CD4-positive, alpha-beta T cell (primary cell): Measurements from ENCODE around the gene SNAP29. TPM values are rescaled to one million over a fixed set of nuclear protein-coding genes. Genes with fewer than 3 reads are reported as not detected.

ENCODE experiments used
- ATAC-seq: fragments of 200-7000 bp; cut with Tn5 transposase; one replicate; pipeline ENCODE4 v1.10.0; 2022; ENCODE audit warnings: mild to moderate bottlenecking; ENCODE audit not compliant: poor library complexity
- CTCF ChIA-PET: fragments of 350-600 bp; sonication (Branson Sonifier 250); formaldehyde crosslinking; loops from one replicate; lab custom pipeline; 2021; ENCODE audit warnings: antibody characterized with exemption, inconsistent platforms; lab: Charles Lee
- POLR2A ChIA-PET: fragments of 350-600 bp; sonication (Branson Sonifier 250); formaldehyde crosslinking; loops from one replicate; lab custom pipeline; 2021; ENCODE audit warnings: antibody characterized with exemption, inconsistent platforms; lab: Charles Lee
- DNase-seq, 14 experiments: peaks; one replicate each; pipeline ENCODE4 v3.0.0-alpha.2; 2013 to 2020; ENCODE audit warnings: mixed read lengths in 2 of 14
- H3K27ac ChIP-seq, 2 donors: one replicate each; pipeline versions ENCODE4 v1.5.1 to v1.7.0; 2013; ENCODE audit warnings: low read length in 2 of 2, low read depth in 1 of 2, mild to moderate bottlenecking in 1 of 2
- H3K27me3 ChIP-seq, 2 experiments: 1 replicate in 1 of 2; 2 replicates in 1 of 2; pipeline versions ENCODE4 v1.6.1 to v1.7.0; 2013; ENCODE audit warnings: low read length in 2 of 2, control low read depth in 1 of 2, mild to moderate bottlenecking in 1 of 2, moderate library complexity in 1 of 2; ENCODE audit not compliant: insufficient read depth in 2 of 2, control insufficient read depth in 1 of 2
- H3K36me3 ChIP-seq: one replicate; pipeline ENCODE4 v1.6.1; 2013; ENCODE audit warnings: low read length, control low read depth; ENCODE audit not compliant: insufficient read depth
- H3K4me1 ChIP-seq: one replicate; pipeline ENCODE4 v1.6.1; 2013; ENCODE audit warnings: low read length, control low read depth; ENCODE audit not compliant: insufficient read depth
- H3K4me3 ChIP-seq: one replicate; pipeline ENCODE4 v1.5.1; 2013; ENCODE audit warnings: mild to moderate bottlenecking, low read length, moderate library complexity
- H3K9me3 ChIP-seq, 2 experiments: 1 replicate in 1 of 2; 2 replicates in 1 of 2; pipeline versions ENCODE4 v1.6.1 to v1.7.0; 2013; ENCODE audit warnings: low read length in 2 of 2, mild to moderate bottlenecking in 2 of 2, control low read depth in 1 of 2, moderate library complexity in 1 of 2; ENCODE audit not compliant: control insufficient read depth in 1 of 2, insufficient read depth in 1 of 2
- H3K27ac Mint-ChIP-seq: one replicate; pipeline ENCODE4 v1.8.0; 2020; ENCODE audit warnings: mixed read lengths
- H3K27me3 Mint-ChIP-seq: one replicate; pipeline ENCODE4 v1.8.0; 2021; ENCODE audit warnings: mixed read lengths
- H3K36me3 Mint-ChIP-seq: one replicate; pipeline ENCODE4 v1.8.0; 2021; ENCODE audit warnings: low read depth, mixed read lengths
- H3K4me1 Mint-ChIP-seq: one replicate; pipeline ENCODE4 v1.8.0; 2021; ENCODE audit warnings: low read depth, mixed read lengths
- H3K4me3 Mint-ChIP-seq: one replicate; pipeline ENCODE4 v1.8.0; 2020; ENCODE audit warnings: mild to moderate bottlenecking, mixed read lengths
- H3K9me3 Mint-ChIP-seq: one replicate; pipeline ENCODE4 v1.8.0; 2020; ENCODE audit warnings: mixed read lengths
- intact Hi-C, 2 experiments: fragments of 100-400 bp; cut with DNase I in 1 of 2; cut with micrococcal nuclease in 1 of 2; formaldehyde crosslinking; loops; one replicate each; pipeline versions ENCODE4 v1.15.1 to v1.9.0; 2023 to 2025; cut with DNase I, micrococcal nuclease
- total RNA-seq, 174 experiments: library from RNA in 2 of 174; stranded (reverse) in 2 of 174; gene quantifications; one replicate each; pipeline ENCODE4 v1.2.3 and lab custom pipeline; 2021 to 2026
- TF ChIP-seq, protein P1 (sequence below): fragments of 200-600 bp; IDR thresholded peaks from one replicate; pipeline ENCODE4 v1.8.0; 2022; ENCODE audit warnings: antibody characterized with exemption, mild to moderate bottlenecking

SNAP29 gene
- total RNA-seq, 2 experiments from 2014 or later, result 13.7 to 15.1 TPM

DNA sequence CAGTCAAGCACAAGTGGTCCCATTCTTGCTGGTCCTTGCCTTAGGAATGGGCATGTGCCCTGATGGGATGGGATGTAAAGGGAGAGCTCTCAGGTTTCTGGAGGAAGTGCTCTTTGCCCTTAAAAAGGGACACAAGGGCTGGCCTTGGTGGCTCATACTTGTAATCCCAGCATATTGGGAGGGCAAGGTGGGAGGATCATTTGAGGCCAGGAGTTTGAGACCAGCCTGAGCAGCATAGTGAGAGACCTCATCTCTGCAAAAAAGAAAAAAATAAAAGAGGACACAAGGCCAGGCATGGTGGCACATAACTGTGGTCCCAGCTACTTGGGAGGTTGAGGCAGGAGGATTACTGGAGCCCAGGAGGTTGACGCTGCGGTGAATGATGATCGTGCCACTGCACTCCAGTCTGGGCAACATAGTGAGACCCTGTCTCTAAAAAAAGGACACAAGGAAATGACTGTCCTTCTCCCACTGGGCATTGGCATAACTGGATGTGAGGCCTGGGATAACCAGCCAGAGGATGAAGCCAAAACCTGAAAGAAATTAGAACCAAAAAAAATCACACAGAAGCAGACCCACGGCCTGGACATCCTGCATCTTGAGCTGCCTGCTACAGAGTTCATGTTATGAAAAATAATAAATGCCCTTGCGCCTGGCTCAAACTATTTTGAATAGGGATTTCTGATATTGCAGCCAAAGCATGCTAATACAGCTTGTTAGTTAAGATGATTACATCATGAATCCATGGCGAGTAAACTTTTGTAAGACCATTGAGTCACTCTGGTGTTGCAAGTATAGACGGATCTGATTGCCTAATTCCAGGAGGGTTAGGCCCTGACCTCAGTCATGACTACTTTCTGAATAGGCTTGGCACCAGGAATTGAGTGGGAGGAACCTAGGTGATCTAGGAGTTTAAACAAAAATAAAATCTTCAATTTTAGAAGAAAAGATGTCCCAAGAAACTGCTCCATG lies 45.5 kb downstream of the SNAP29 start:
- no peaks in the 10 kb centered on the region for H3K4me1 ChIP-seq
- no peaks in the 10 kb centered on the region for H3K36me3 Mint-ChIP-seq
- ATAC-seq (no peak), DNase-seq (peak in 3 of 14 experiments; percentile 11 to 66 (median 55))
- no peaks in the 10 kb centered on the region for H3K9me3 ChIP-seq
- H3K27ac Mint-ChIP-seq, result no peak overlapping the region
- H3K4me3 ChIP-seq, result no peak overlapping the region
- TF ChIP-seq, protein P1, sequence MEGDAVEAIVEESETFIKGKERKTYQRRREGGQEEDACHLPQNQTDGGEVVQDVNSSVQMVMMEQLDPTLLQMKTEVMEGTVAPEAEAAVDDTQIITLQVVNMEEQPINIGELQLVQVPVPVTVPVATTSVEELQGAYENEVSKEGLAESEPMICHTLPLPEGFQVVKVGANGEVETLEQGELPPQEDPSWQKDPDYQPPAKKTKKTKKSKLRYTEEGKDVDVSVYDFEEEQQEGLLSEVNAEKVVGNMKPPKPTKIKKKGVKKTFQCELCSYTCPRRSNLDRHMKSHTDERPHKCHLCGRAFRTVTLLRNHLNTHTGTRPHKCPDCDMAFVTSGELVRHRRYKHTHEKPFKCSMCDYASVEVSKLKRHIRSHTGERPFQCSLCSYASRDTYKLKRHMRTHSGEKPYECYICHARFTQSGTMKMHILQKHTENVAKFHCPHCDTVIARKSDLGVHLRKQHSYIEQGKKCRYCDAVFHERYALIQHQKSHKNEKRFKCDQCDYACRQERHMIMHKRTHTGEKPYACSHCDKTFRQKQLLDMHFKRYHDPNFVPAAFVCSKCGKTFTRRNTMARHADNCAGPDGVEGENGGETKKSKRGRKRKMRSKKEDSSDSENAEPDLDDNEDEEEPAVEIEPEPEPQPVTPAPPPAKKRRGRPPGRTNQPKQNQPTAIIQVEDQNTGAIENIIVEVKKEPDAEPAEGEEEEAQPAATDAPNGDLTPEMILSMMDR, result no peak
- no peak overlapping the region for H3K4me3 Mint-ChIP-seq
- no peaks in the 10 kb centered on the region for H3K9me3 Mint-ChIP-seq
- intact Hi-C loops, result no loop called here
- H3K27me3 Mint-ChIP-seq, result no peaks in the 10 kb centered on the region
- H3K4me1 Mint-ChIP-seq, result no peaks in the 10 kb centered on the region
- H3K36me3 ChIP-seq, result no peaks in the 10 kb centered on the region
- POLR2A ChIA-PET, result no interaction called here
- CTCF ChIA-PET, result no interaction called here
- H3K27ac ChIP-seq, result no peak overlapping the region
- H3K27me3 ChIP-seq, result no peaks in the 10 kb centered on the region

DNA sequence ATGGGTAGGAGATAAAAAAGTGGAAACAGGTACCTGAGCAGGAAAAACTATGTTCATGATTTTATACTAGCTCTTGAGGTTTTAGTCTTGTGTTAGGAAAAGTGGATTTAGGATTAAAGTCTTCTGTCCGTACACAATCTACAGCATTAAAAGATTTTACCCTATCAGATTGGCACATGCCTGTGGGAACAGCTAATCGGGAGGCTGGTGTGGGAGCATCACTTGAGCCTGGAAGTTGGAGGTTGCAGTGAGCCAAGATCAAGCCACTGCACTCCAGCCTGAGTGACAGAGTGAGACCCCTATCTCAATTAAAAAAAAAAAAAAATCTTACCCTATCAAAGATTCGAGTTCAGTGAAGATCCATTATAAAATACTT lies 46.2 kb downstream of the SNAP29 start:
- Histone ChIP-seq H3K4me3 (no peak overlapping the region), H3K4me1 (no peaks in the 10 kb centered on the region), H3K27me3 (no peaks in the 10 kb centered on the region), H3K27ac (no peak overlapping the region), H3K9me3 (no peaks in the 10 kb centered on the region), H3K36me3 (no peaks in the 10 kb centered on the region)
- no peak for DNase-seq
- no peak overlapping the region for H3K4me3 Mint-ChIP-seq
- no peak for ATAC-seq
- H3K27me3 Mint-ChIP-seq, result no peaks in the 10 kb centered on the region
- POLR2A ChIA-PET, result no interaction called here
- no peaks in the 10 kb centered on the region for H3K36me3 Mint-ChIP-seq
- no peak overlapping the region for H3K27ac Mint-ChIP-seq
- no peaks in the 10 kb centered on the region for H3K4me1 Mint-ChIP-seq
- H3K9me3 Mint-ChIP-seq, result no peaks in the 10 kb centered on the region
- TF ChIP-seq, protein P1, result no peak
- intact Hi-C loops, result no loop called here
- CTCF ChIA-PET, result no interaction called here

DNA sequence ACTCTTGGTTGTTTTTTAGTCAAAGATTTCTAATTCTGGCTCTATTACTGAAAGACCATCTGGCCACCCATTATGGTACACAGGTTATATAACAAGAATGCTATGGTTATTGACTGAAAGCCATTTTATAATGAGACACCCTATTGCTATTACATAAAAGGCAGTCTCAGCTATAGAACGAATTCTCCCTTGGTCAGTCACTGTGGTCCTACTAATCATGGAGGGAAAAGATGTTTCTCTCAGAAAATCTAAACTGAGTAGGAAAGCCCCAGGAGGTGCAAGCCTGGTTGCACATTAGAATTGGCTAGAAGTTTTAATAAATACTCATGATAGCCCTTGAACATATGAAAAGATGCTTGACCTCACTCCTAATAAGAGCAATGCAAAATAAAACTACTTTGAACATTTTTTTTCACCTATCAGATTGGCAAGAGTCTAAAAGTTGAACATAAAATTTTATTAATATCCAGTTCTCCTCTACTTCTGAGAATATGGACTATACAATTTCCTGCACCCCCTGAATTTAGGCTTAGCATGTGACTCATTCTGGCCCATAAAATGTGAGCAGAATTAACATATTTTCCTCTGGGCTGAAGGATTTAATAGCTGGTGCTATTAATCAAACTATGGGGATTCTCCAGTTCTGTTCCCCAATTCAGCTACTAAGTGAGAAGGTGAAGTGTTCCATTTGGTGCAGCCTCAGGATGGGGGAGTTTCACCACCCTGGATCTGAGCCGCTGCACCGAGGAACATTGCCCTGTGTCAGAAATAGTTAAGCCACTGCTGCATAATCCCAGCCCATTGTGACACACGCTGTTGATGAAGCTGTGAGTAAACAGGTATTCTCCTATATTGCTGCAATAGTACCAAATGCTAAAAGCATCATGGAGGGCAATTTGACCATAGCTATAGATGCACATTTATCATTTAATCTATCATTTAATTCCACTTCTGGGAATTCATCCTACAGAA lies 46.9 kb downstream of the SNAP29 start:
- H3K27me3 Mint-ChIP-seq, result no peaks in the 10 kb centered on the region
- H3K4me3 Mint-ChIP-seq, result no peak overlapping the region
- H3K27ac Mint-ChIP-seq, result no peak overlapping the region
- no peaks in the 10 kb centered on the region for H3K9me3 Mint-ChIP-seq
- TF ChIP-seq, protein P1, result no peak
- H3K27me3 ChIP-seq, result no peaks in the 10 kb centered on the region
- H3K36me3 Mint-ChIP-seq, result no peaks in the 10 kb centered on the region
- H3K27ac ChIP-seq, result no peak overlapping the region
- CTCF ChIA-PET, result no interaction called here
- POLR2A ChIA-PET, result no interaction called here
- DNase-seq (no peak), ATAC-seq (no peak)
- H3K36me3 ChIP-seq, result no peaks in the 10 kb centered on the region
- H3K4me1 Mint-ChIP-seq, result no peaks in the 10 kb centered on the region
- intact Hi-C loops, result no loop called here
- H3K9me3 ChIP-seq, result no peaks in the 10 kb centered on the region
- H3K4me1 ChIP-seq, result no peaks in the 10 kb centered on the region
- no peak overlapping the region for H3K4me3 ChIP-seq
